Activated CD8-positive, alpha-beta T cell treated with anti-CD3 and anti-CD28 coated beads, Interleukin-2, amount 10 ng/mL, durations not matched to agents 7 days and 5 days (primary cell): ENCODE results near the gene ANLN. TPM values are rescaled to one million over a fixed set of nuclear protein-coding genes. Genes with fewer than 3 reads are reported as not detected.
"Not testable (repeated sequence)": the region's sequence is repeated elsewhere in the genome, so short reads cannot be mapped to it uniquely, and the experiment has no call there.

Experiments used
- ATAC-seq: fragments of 150-1000 bp; cut with Tn5 transposase; one replicate; pipeline ENCODE4 v1.10.0; 2021; ENCODE audit warnings: moderate library complexity
- CTCF ChIA-PET: fragments of 350-600 bp; sonication (Branson Sonifier 250); formaldehyde crosslinking; loops from one replicate; lab custom pipeline; 2021; ENCODE audit warnings: antibody characterized with exemption; lab: Charles Lee
- POLR2A ChIA-PET: fragments of 350-600 bp; sonication (Branson Sonifier 250); formaldehyde crosslinking; loops from one replicate; lab custom pipeline; 2021; ENCODE audit warnings: antibody characterized with exemption; lab: Charles Lee
- DNase-seq: peaks from one replicate; pipeline ENCODE4 v3.0.0-alpha.2; 2020
- H3K27ac Mint-ChIP-seq: one replicate; pipeline ENCODE4 v1.8.0; 2021; ENCODE audit warnings: mild to moderate bottlenecking, mixed read lengths
- H3K27me3 Mint-ChIP-seq: one replicate; pipeline ENCODE4 v1.8.0; 2021; ENCODE audit warnings: low read depth, mixed read lengths
- H3K36me3 Mint-ChIP-seq: one replicate; pipeline ENCODE4 v1.8.0; 2021; ENCODE audit warnings: low read depth, mixed read lengths
- H3K4me1 Mint-ChIP-seq: one replicate; pipeline ENCODE4 v1.8.0; 2021; ENCODE audit warnings: low read depth, mixed read lengths
- H3K4me3 Mint-ChIP-seq: one replicate; pipeline ENCODE4 v1.8.0; 2021; ENCODE audit warnings: mild to moderate bottlenecking, mixed read lengths
- H3K9me3 Mint-ChIP-seq: one replicate; pipeline ENCODE4 v1.8.0; 2022; ENCODE audit warnings: mixed read lengths; ENCODE audit not compliant: insufficient read depth
- total RNA-seq, 2 experiments: library from RNA; stranded (reverse); gene quantifications; one replicate each; pipeline ENCODE4 v1.2.3, GENCODE V29; 2021

Gene ANLN
- total RNA-seq, 2 experiments from 2014 or later = 80.8 to 83.3 TPM

GRCh38 chr7:36453769-36454168, 64.1 kb downstream of the ANLN start:
- no peak overlapping the region for H3K4me3 Mint-ChIP-seq
- H3K4me1 Mint-ChIP-seq = no peaks in the 10 kb centered on the region
- H3K36me3 Mint-ChIP-seq = peaks cover 55% of the 10 kb centered on the region
- ChIA-PET POLR2A (no interaction called here), CTCF (interaction anchor here (0.7 to 1.3 kb wide), 3 partner anchors 9 to 135 kb away, joined by 3 read pairs; no protein-coding TSS in a partner anchor)
- H3K9me3 Mint-ChIP-seq = no peaks in the 10 kb centered on the region
- ATAC-seq (no peak), DNase-seq (no peak)
- H3K27ac Mint-ChIP-seq = no peak overlapping the region
- H3K27me3 Mint-ChIP-seq = no peaks in the 10 kb centered on the region

DNA sequence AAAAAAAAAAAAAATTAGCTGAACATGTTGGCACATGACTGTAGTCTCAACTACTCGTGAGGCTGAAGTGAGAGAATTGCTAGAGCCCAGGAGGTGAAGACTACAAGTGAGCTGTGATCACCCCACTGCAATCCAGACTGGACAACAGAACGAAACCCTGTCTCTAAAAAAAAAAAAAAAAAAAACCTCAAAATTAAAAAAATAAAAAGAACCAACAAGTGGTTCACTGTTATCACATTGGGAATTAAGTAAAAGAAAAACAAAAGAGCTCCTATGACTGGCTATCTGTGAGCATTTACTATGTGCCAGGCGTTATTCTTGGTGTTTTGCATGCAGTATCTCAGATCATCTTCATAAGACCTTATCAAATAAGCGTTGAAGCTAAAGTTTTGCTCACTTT, 66.0 kb downstream of the ANLN start:
- no peak overlapping the region for H3K27ac Mint-ChIP-seq

GRCh38 chr7:36456138-36456537, 66.5 kb downstream of the ANLN start:
- POLR2A ChIA-PET = no interaction called here
- no peak overlapping the region for H3K27ac Mint-ChIP-seq

More for the DNA sequence above, 66.0 kb downstream of the ANLN start:
- ChIA-PET CTCF (no interaction called here), POLR2A (no interaction called here)
- no peaks in the 10 kb centered on the region for H3K4me1 Mint-ChIP-seq
- peaks cover 41% of the 10 kb centered on the region for H3K36me3 Mint-ChIP-seq
- H3K27me3 Mint-ChIP-seq = peaks cover 2% of the 10 kb centered on the region
- ATAC-seq (no peak), DNase-seq (no peak)
- H3K9me3 Mint-ChIP-seq = no peaks in the 10 kb centered on the region
- no peak overlapping the region for H3K4me3 Mint-ChIP-seq

DNA sequence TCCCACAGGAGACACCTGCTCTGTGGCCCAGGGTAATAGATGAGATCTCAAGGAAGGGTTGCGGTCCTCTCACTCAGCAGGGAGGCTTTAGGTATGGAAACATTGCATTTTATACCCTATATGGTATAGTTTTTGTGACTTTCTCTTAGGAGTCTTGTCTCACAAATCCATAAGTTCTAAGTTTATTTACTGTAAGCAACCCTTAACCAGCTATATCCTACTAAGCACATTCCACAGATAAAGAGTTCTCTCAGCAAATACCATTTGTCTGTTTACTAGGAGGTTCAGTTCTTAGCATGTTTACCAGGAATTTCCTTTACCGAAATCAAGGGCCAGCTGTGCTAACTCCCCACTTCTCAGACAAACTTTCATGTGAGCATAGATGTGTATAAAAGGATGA, 66.9 kb downstream of the ANLN start:
- Mint-ChIP-seq H3K27ac (no peak overlapping the region), H3K9me3 (no peaks in the 10 kb centered on the region), H3K4me3 (no peak overlapping the region), H3K27me3 (peaks cover 2% of the 10 kb centered on the region), H3K36me3 (peaks cover 32% of the 10 kb centered on the region), H3K4me1 (no peaks in the 10 kb centered on the region)
- ChIA-PET CTCF (no interaction called here), POLR2A (interaction anchor here (0.6 kb wide), 1 partner anchor 704 kb away, joined by 3 read pairs; no protein-coding TSS in a partner anchor)
- no peak for ATAC-seq
- no peak for DNase-seq

More at GRCh38 chr7:36456138-36456537, 66.5 kb downstream of the ANLN start:
- Mint-ChIP-seq H3K36me3 (peaks cover 36% of the 10 kb centered on the region), H3K9me3 (no peaks in the 10 kb centered on the region), H3K4me1 (no peaks in the 10 kb centered on the region), H3K27me3 (peaks cover 2% of the 10 kb centered on the region), H3K4me3 (no peak overlapping the region)
- no peak for ATAC-seq
- DNase-seq = no peak
- CTCF ChIA-PET = no interaction called here

- H3K27ac Mint-ChIP-seq = no peak overlapping the region
- no peaks in the 10 kb centered on the region for H3K9me3 Mint-ChIP-seq
- ChIA-PET POLR2A (no interaction called here), CTCF (interaction anchor here (0.8 kb wide), 1 partner anchor 28 kb away, joined by 3 read pairs; no protein-coding TSS in a partner anchor)
- H3K27me3 Mint-ChIP-seq = peaks cover 6% of the 10 kb centered on the region
- H3K4me3 Mint-ChIP-seq = no peak overlapping the region
- no peaks in the 10 kb centered on the region for H3K4me1 Mint-ChIP-seq
- ATAC-seq (no peak), DNase-seq (no peak)
- peaks cover 12% of the 10 kb centered on the region for H3K36me3 Mint-ChIP-seq
These were observed 69.7 kb downstream of the ANLN start for GRCh38 chr7:36459236-36459960.

DNA sequence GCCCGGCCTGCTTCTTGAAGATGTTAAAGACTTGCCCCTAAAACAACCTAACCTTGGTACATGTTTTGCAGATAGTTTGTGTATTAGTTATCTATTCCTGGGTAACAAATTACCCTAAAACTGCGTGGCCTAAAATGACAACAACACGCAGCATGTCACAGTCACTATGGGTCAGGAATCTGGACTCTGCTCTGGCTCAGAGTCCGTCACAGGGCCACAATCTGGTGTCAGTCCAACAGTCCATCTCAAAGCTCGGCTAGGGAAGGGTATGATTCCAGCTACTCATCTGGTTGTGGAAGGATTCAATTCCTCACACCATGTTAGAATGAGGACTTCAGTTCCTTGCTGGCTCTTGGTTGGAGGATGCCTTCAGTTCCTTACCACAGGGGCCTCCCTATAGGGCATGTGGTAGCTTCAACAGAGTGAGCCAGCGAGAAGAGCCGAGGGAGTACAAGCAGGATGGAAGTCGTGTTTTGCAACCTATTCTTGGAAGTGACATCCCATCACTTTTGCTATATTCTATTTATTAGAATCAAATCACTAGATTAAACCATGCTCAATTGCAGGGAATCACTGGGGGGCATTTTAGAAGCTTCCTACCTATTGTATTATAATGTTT, 71.3 kb downstream of the ANLN start:
- ChIA-PET CTCF (interaction anchor here (1.4 kb wide), 1 partner anchor 20 kb away, joined by 3 read pairs; no protein-coding TSS in a partner anchor), POLR2A (no interaction called here)
- Mint-ChIP-seq H3K4me1 (no peaks in the 10 kb centered on the region), H3K27me3 (peaks cover 10% of the 10 kb centered on the region), H3K27ac (no peak overlapping the region), H3K4me3 (no peak overlapping the region), H3K36me3 (peaks cover 3% of the 10 kb centered on the region), H3K9me3 (no peaks in the 10 kb centered on the region)
- ATAC-seq (no peak), DNase-seq (no peak)

DNA sequence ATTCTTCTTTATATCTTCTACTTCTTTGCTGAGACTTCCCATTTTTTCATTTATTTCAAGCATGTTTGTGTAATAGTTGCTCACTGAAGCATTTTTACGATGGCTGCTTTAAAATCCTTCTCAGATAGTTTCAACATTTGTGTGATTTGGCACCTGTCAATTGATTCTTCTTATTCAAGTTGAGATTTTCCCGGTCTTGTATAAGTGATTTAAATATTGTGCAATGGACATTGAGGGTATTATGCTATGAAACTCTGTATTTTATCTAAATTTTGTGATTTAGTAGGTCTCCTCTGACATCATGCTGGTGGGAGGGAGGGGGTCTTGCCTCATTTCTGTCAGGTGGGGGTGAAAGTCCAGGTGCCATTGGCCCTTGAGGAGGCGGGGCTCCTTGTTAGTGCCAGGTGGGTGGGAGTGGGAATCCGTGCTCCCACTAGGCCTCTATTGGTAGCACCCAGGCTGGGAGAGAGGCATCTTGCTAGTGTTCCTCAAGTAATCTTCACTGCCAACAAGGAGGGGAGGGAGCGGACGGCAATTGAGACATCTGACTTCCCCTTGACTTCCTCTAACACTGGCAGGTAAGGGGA, 73.0 kb downstream of the ANLN start:
- ATAC-seq (no peak), DNase-seq (no peak)
- H3K4me3 Mint-ChIP-seq = no peak overlapping the region
- POLR2A ChIA-PET = no interaction called here
- H3K27me3 Mint-ChIP-seq = peaks cover 16% of the 10 kb centered on the region
- H3K36me3 Mint-ChIP-seq = no peaks in the 10 kb centered on the region
- CTCF ChIA-PET = interaction anchor here (1.2 kb wide), 1 partner anchor 12 kb away, joined by 4 read pairs; no protein-coding TSS in a partner anchor
- no peak overlapping the region for H3K27ac Mint-ChIP-seq
- H3K4me1 Mint-ChIP-seq = no peaks in the 10 kb centered on the region
- H3K9me3 Mint-ChIP-seq = no peaks in the 10 kb centered on the region

- Mint-ChIP-seq H3K27me3 (peaks cover 14% of the 10 kb centered on the region), H3K9me3 (no peaks in the 10 kb centered on the region), H3K27ac (no peak overlapping the region), H3K36me3 (no peaks in the 10 kb centered on the region), H3K4me1 (no peaks in the 10 kb centered on the region), H3K4me3 (no peak overlapping the region)
- ChIA-PET POLR2A (no interaction called here), CTCF (interaction anchor here (1.3 kb wide), 1 partner anchor 10 kb away, joined by 4 read pairs; no protein-coding TSS in a partner anchor)
- DNase-seq (no peak), ATAC-seq (no peak)
These were observed 74.6 kb downstream of the ANLN start for GRCh38 chr7:36464271-36464670.

- H3K9me3 Mint-ChIP-seq, H3K36me3 Mint-ChIP-seq, ATAC-seq, H3K4me1 Mint-ChIP-seq, H3K27ac Mint-ChIP-seq, DNase-seq, H3K4me3 Mint-ChIP-seq, POLR2A ChIA-PET: not testable (repeated sequence)
- peaks cover 14% of the 10 kb centered on the region for H3K27me3 Mint-ChIP-seq
- CTCF ChIA-PET = interaction anchor here (1.4 kb wide), 1 partner anchor 205 kb away, joined by 3 read pairs; no protein-coding TSS in a partner anchor
These were observed 76.3 kb downstream of the ANLN start for GRCh38 chr7:36466001-36466400.

DNA sequence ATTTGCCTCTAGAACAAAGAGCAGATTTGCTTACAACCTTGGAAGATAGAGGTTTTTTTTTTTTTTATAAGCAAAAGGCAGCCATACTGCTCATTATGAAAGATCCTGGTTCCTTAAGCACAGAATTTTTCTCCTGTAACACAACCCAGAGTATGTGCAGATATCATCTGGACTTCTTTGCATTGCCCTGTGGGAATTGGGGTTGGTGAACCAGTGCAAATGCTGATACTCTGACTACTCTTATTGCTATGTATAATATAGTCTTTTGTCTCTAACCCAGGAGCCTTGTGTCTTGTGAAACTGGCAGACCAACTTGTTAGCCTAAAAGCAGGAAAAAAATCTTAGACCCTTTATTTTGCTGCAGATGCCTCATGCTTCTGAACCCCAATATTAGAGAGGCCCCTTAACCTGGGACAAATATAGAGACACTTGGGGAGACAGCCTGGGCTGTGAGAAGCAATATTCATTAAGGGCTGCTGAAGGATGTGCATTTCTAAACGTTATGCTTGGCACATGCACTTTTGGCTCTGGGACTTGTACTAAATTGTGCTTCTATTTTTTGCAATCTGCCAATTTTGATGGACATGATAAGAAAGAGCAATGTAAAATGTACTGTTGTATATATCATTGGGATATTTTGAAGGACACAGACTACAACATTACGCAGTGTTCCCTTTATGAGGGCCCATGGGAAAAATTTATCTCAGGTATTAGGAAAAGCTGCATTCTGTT, 78.9 kb downstream of the ANLN start:
- ChIA-PET CTCF (interaction anchor here (0.7 kb wide), 1 partner anchor 732 kb away, joined by 3 read pairs; no protein-coding TSS in a partner anchor), POLR2A (no interaction called here)
- H3K27me3 Mint-ChIP-seq = peaks cover 14% of the 10 kb centered on the region
- no peak for DNase-seq
- no peaks in the 10 kb centered on the region for H3K36me3 Mint-ChIP-seq
- no peak overlapping the region for H3K4me3 Mint-ChIP-seq
- peaks cover 8% of the 10 kb centered on the region for H3K4me1 Mint-ChIP-seq
- no peak overlapping the region for H3K27ac Mint-ChIP-seq
- no peak for ATAC-seq
- H3K9me3 Mint-ChIP-seq = no peaks in the 10 kb centered on the region

GRCh38 chr7:36469236-36469635, 79.6 kb downstream of the ANLN start:
- peaks cover 10% of the 10 kb centered on the region for H3K27me3 Mint-ChIP-seq
- H3K36me3 Mint-ChIP-seq = no peaks in the 10 kb centered on the region
- H3K27ac Mint-ChIP-seq = no peak overlapping the region
- no peaks in the 10 kb centered on the region for H3K9me3 Mint-ChIP-seq
- ATAC-seq (no peak), DNase-seq (no peak)
- CTCF ChIA-PET = interaction anchor here (0.7 kb wide), 1 partner anchor 732 kb away, joined by 3 read pairs; no protein-coding TSS in a partner anchor
- H3K4me3 Mint-ChIP-seq = no peak overlapping the region
- POLR2A ChIA-PET = no interaction called here
- peaks cover 15% of the 10 kb centered on the region for H3K4me1 Mint-ChIP-seq
